H1 (cell line): ENCODE data around the gene TPRN. TPM values are rescaled to one million over a fixed set of nuclear protein-coding genes. Genes with fewer than 3 reads are reported as not detected.

Experiments
- ASH2L ChIP-seq: fragments of 200-600, 300-600 bp; sonication (generic); IDR thresholded peaks from one replicate; pipeline ENCODE4 v1.7.1; 2017; ENCODE audit warnings: low read length
- BCL11A ChIP-seq, 2 experiments: IDR thresholded peaks; one replicate each; pipeline ENCODE4 v1.6.1; 2011; ENCODE audit warnings: low read depth in 2 of 2, low read length in 2 of 2, mild to moderate bottlenecking in 2 of 2
- CBX8 ChIP-seq: fragments of 300-800, 300-1000 bp; sonication (generic); IDR thresholded peaks from 2 replicates; pipeline ENCODE4 v1.7.1; 2016; ENCODE audit warnings: low read depth, low read length, borderline replicate concordance
- KDM4A ChIP-seq: IDR thresholded peaks from one replicate; pipeline ENCODE4 v1.7.1; 2012; ENCODE audit warnings: low read depth, mild to moderate bottlenecking, moderate library complexity, low read length, inconsistent platforms; ENCODE audit not compliant: severe bottlenecking
- POLR2AphosphoS5 ChIP-seq: IDR thresholded peaks from 2 replicates; pipeline ENCODE4 v1.6.1; 2011; ENCODE audit warnings: low read depth, low read length
- TAF7 ChIP-seq: optimal IDR thresholded peaks from 2 replicates; pipeline ENCODE3; 2011; ENCODE audit warnings: low read depth, mild to moderate bottlenecking, inconsistent platforms, low read length, moderate library complexity, borderline replicate concordance
- polyA plus RNA-seq, 7 experiments: library from polyadenylated mRNA; depleted of rRNA in 3 of 7; stranded (reverse) in 5 of 7; unstranded in 2 of 7; fragments of >200 nt in 5 of 7; fragments of 200-250 nt in 2 of 7; gene quantifications; 1 replicate in 5 of 7; 2 replicates in 1 of 7; 4 replicates in 1 of 7; pipeline versions ENCODE4 v1.2.1 to v1.2.3, GENCODE V29; 2011 to 2013; ENCODE audit warnings: missing spikeins in 2 of 7, mixed read lengths in 2 of 7
- total RNA-seq: library from RNA; stranded (reverse); fragmentation: NEBNext Ultra II Directional; extraction: Animal tissue kit (Norgen Biotek cat#: 25700); gene quantifications from 2 replicates; pipeline ENCODE4 v1.2.1, GENCODE V29; 2021

Gene TPRN
- total and polyA plus RNA-seq, 2 of the 8 experiments (the other 6 are each of a cell fraction or from before 2014, with no cell fraction given), result 9.7 to 23.2 TPM

DNA sequence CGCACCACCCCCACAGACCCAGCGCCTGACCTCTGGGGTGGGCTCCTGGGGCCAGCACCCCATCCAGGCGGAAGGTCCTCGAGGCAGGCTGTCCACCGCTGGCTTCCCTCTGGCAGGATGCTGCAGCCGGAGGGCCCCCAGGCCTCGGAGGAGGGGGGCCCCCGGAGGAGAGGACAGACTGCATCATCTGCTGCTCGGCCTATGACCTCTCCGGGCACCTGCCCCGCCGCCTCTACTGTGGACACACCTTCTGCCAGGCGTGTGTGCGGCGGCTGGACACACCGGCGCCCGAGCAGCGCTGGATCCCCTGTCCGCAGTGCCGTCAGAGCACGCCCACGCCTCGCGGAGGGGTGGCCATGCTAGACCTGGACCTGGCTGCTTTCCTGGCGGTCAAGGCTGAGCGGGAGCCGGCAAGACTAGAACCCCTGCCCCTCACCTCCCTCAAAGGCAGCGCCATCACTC is 28.0 kb upstream of the TPRN start (continued):
- TF ChIP-seq ASH2L, result no peak
- no peak for TF ChIP-seq KDM4A
- no peak for TF ChIP-seq BCL11A (IDR thresholded peaks at IDR 0.05; ENCODE audit: low read depth in 2 of 2, low read length in 2 of 2)
- no peak for TF ChIP-seq TAF7
- no peak for TF ChIP-seq CBX8
- no peak for TF ChIP-seq POLR2AphosphoS5
- TF ChIP-seq, all 59 proteins: peak for 0
